GM23338 (cell line): ENCODE data around the gene LAP3. TPM values are rescaled to one million over a fixed set of nuclear protein-coding genes. Genes with fewer than 3 reads are reported as not detected.

ENCODE experiments used
- ATAC-seq: fragments of 200-7000 bp; cut with Tn5 transposase; 3 replicates; pipeline ENCODE4 v1.9.1; 2020
- DNase-seq: peaks from one replicate; pipeline ENCODE4 v3.0.0-alpha.2; 2015; ENCODE audit warnings: low spot score
- H2AFZ ChIP-seq: fragments of 200-600 bp; sonication (generic); 2 replicates; pipeline ENCODE4 v1.8.0; 2016; ENCODE audit warnings: antibody characterized with exemption, mild to moderate bottlenecking, moderate library complexity
- H3F3A ChIP-seq: fragments of 200-600 bp; sonication (generic); replicated peaks from 2 replicates; pipeline ENCODE4 v1.8.0; 2017; ENCODE audit warnings: antibody characterized with exemption, mixed run types, low read depth
- H3K27ac ChIP-seq: fragments of 200-600 bp; sonication (generic); 2 replicates; pipeline ENCODE4 v1.6.1; 2016; ENCODE audit warnings: low read depth
- H3K27me3 ChIP-seq: fragments of 200-600 bp; sonication (generic); 2 replicates; pipeline ENCODE4 v1.8.0; 2016; ENCODE audit warnings: mild to moderate bottlenecking, mixed run types, moderate library complexity; ENCODE audit not compliant: insufficient read depth
- H3K36me3 ChIP-seq: fragments of 200-600 bp; sonication (generic); 2 replicates; pipeline ENCODE4 v1.8.0; 2016; ENCODE audit warnings: mild to moderate bottlenecking; ENCODE audit not compliant: insufficient read depth
- H3K4me1 ChIP-seq: fragments of 200-600 bp; sonication (generic); 2 replicates; pipeline ENCODE4 v1.8.0; 2016; ENCODE audit warnings: mild to moderate bottlenecking, moderate library complexity; ENCODE audit not compliant: insufficient read depth
- H3K4me2 ChIP-seq: fragments of 200-600 bp; sonication (generic); 2 replicates; pipeline ENCODE4 v1.7.1; 2017; ENCODE audit warnings: mixed run types
- H3K4me3 ChIP-seq: fragments of 200-600 bp; sonication (generic); 2 replicates; pipeline ENCODE4 v1.6.1; 2016; ENCODE audit warnings: mixed run types
- H3K79me2 ChIP-seq: fragments of 200-600 bp; sonication (generic); replicated peaks from 2 replicates; pipeline ENCODE4 v1.8.0; 2017; ENCODE audit warnings: mild to moderate bottlenecking; ENCODE audit not compliant: insufficient read depth
- H3K9me2 ChIP-seq: fragments of 200-600 bp; sonication (generic); 2 replicates; pipeline ENCODE4 v1.8.0; 2017; ENCODE audit not compliant: insufficient read depth
- H4K20me1 ChIP-seq: fragments of 200-600 bp; sonication (generic); replicated peaks from 2 replicates; pipeline ENCODE4 v1.8.0; 2017; ENCODE audit warnings: mild to moderate bottlenecking; ENCODE audit not compliant: insufficient read depth
- H3K27ac Mint-ChIP-seq: 2 replicates; pipeline ENCODE4 v1.8.0; 2020; ENCODE audit warnings: inconsistent platforms, mild to moderate bottlenecking, moderate library complexity, mixed read lengths
- H3K27me3 Mint-ChIP-seq: 3 replicates; pipeline ENCODE4 v1.8.0; 2022; ENCODE audit warnings: low read depth, mild to moderate bottlenecking, moderate library complexity, mixed read lengths, inconsistent platforms; ENCODE audit not compliant: insufficient read depth, poor library complexity
- H3K36me3 Mint-ChIP-seq: 3 replicates; pipeline ENCODE4 v1.8.0; 2021; ENCODE audit warnings: low read depth, mild to moderate bottlenecking, inconsistent platforms, moderate library complexity, mixed read lengths
- H3K4me1 Mint-ChIP-seq: 3 replicates; pipeline ENCODE4 v1.8.0; 2020; ENCODE audit warnings: mild to moderate bottlenecking, inconsistent platforms, mixed read lengths
- H3K4me3 Mint-ChIP-seq: 3 replicates; pipeline ENCODE4 v1.8.0; 2021; ENCODE audit warnings: moderate library complexity, mild to moderate bottlenecking, inconsistent platforms, mixed read lengths
- H3K9me3 Mint-ChIP-seq: 3 replicates; pipeline ENCODE4 v1.8.0; 2020; ENCODE audit warnings: moderate library complexity, mild to moderate bottlenecking, inconsistent platforms, mixed read lengths
- CREB1 ChIP-seq: fragments of 250-450 bp; sonication (Bioruptor Pico); IDR thresholded peaks from 2 replicates; pipeline ENCODE4 v1.5.0; 2020; ENCODE audit warnings: low read depth, mild to moderate bottlenecking, moderate library complexity
- EZH2 ChIP-seq: fragments of 200-600 bp; sonication (generic); IDR thresholded peaks from one replicate; pipeline ENCODE4 v1.8.0; 2017; ENCODE audit warnings: antibody characterized with exemption, mild to moderate bottlenecking, low read depth; ENCODE audit not compliant: unreplicated experiment
- EZH2phosphoT487 ChIP-seq: fragments of 200-600 bp; sonication (generic); IDR thresholded peaks from one replicate; pipeline ENCODE4 v1.8.1; 2018; ENCODE audit warnings: antibody characterized with exemption; ENCODE audit not compliant: unreplicated experiment
- NANOG ChIP-seq: IDR thresholded peaks from 2 replicates; pipeline ENCODE4 v1.6.1; 2016; ENCODE audit warnings: antibody characterized with exemption, borderline replicate concordance
- REST ChIP-seq: IDR thresholded peaks from one replicate; pipeline ENCODE4 v1.6.1; 2018; ENCODE audit warnings: antibody characterized with exemption; ENCODE audit not compliant: unreplicated experiment
- ZNF114 ChIP-seq: fragments of 250-450 bp; sonication (Bioruptor Pico); IDR thresholded peaks from 2 replicates; pipeline ENCODE4 v1.5.0; 2020; ENCODE audit warnings: mild to moderate bottlenecking, moderate library complexity
- polyA plus RNA-seq: library from polyadenylated mRNA; unstranded; fragments of >200 nt; fragmentation: Nextera tagmentation; extraction: Ambion mirVana; gene quantifications from 2 replicates; pipeline ENCODE4 v1.2.1, GENCODE V29; 2016
- total RNA-seq: library from RNA; depleted of rRNA; stranded (reverse); fragments of >200 nt; shearing (Covaris generic); gene quantifications from 2 replicates; pipeline ENCODE4 v1.2.3, GENCODE V29; 2014
- TF ChIP-seq, protein P1 (sequence below): fragments of 250-450 bp; sonication (Bioruptor Pico); IDR thresholded peaks from 2 replicates; pipeline ENCODE4 v1.5.0; 2020; ENCODE audit warnings: mild to moderate bottlenecking, moderate library complexity

Gene LAP3
- total and polyA plus RNA-seq, 2 experiments from 2014 or later: 28.6 to 63.6 TPM

DNA sequence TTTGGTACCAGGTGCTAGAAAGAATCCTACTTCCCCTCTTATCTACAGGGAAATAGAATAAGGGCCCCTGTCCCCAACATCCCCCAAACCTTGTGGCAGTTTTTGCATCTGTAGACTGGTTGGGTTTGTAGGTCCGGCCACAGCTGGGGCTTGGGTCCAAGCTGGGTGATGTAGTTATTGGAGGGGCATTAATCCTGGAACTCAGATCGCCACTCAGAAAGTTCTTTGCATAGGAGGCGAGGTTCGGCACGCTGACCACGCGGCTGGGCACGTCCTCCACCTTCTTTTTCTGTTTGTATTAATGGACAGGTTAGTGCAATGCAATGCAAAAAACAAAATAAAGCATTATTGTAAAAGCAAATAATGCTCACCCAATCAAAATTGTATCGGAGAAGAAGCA, 56.6 kb downstream of the LAP3 start (continued):
- TF ChIP-seq, protein P1, sequence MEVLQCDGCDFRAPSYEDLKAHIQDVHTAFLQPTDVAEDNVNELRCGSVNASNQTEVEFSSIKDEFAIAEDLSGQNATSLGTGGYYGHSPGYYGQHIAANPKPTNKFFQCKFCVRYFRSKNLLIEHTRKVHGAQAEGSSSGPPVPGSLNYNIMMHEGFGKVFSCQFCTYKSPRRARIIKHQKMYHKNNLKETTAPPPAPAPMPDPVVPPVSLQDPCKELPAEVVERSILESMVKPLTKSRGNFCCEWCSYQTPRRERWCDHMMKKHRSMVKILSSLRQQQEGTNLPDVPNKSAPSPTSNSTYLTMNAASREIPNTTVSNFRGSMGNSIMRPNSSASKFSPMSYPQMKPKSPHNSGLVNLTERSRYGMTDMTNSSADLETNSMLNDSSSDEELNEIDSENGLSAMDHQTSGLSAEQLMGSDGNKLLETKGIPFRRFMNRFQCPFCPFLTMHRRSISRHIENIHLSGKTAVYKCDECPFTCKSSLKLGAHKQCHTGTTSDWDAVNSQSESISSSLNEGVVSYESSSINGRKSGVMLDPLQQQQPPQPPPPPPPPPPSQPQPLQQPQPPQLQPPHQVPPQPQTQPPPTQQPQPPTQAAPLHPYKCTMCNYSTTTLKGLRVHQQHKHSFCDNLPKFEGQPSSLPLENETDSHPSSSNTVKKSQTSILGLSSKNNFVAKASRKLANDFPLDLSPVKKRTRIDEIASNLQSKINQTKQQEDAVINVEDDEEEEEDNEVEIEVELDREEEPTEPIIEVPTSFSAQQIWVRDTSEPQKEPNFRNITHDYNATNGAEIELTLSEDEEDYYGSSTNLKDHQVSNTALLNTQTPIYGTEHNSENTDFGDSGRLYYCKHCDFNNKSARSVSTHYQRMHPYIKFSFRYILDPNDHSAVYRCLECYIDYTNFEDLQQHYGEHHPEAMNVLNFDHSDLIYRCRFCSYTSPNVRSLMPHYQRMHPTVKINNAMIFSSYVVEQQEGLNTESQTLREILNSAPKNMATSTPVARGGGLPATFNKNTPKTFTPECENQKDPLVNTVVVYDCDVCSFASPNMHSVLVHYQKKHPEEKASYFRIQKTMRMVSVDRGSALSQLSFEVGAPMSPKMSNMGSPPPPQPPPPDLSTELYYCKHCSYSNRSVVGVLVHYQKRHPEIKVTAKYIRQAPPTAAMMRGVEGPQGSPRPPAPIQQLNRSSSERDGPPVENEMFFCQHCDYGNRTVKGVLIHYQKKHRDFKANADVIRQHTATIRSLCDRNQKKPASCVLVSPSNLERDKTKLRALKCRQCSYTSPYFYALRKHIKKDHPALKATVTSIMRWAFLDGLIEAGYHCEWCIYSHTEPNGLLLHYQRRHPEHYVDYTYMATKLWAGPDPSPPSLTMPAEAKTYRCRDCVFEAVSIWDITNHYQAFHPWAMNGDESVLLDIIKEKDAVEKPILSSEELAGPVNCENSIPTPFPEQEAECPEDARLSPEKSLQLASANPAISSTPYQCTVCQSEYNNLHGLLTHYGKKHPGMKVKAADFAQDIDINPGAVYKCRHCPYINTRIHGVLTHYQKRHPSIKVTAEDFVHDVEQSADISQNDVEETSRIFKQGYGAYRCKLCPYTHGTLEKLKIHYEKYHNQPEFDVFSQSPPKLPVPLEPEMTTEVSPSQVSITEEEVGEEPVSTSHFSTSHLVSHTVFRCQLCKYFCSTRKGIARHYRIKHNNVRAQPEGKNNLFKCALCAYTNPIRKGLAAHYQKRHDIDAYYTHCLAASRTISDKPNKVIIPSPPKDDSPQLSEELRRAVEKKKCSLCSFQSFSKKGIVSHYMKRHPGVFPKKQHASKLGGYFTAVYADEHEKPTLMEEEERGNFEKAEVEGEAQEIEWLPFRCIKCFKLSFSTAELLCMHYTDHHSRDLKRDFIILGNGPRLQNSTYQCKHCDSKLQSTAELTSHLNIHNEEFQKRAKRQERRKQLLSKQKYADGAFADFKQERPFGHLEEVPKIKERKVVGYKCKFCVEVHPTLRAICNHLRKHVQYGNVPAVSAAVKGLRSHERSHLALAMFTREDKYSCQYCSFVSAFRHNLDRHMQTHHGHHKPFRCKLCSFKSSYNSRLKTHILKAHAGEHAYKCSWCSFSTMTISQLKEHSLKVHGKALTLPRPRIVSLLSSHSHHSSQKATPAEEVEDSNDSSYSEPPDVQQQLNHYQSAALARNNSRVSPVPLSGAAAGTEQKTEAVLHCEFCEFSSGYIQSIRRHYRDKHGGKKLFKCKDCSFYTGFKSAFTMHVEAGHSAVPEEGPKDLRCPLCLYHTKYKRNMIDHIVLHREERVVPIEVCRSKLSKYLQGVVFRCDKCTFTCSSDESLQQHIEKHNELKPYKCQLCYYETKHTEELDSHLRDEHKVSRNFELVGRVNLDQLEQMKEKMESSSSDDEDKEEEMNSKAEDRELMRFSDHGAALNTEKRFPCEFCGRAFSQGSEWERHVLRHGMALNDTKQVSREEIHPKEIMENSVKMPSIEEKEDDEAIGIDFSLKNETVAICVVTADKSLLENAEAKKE: no peak
- TF ChIP-seq EZH2 (no peak), NANOG (no peak)

DNA sequence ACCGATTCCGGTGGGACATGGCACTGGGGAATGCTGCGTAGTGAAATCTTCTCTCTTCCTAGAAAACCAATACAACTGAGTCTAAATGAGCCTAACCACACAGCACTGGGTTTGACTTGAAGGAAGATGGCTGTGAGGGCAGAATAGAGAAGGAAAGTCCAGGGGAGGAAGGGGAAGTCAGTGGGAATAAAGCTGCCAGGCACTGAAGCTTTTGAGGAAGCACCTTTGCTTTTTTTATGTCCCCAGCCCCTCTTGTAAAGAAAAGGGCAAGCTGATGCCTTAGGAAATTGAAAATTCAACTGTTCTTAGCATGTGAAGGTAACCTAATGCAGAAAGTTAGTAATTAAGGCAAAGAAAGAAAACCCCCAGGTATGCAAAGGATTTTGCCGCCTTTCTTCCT, 58.1 kb downstream of the LAP3 start:
- no peak for ATAC-seq
- Histone ChIP-seq H3K27ac (no peak overlapping the region), H3K4me3 (no peak overlapping the region), H2AFZ (no peak overlapping the region), H3K27me3 (no peaks in the 10 kb centered on the region), H3K36me3 (peaks cover 33% of the 10 kb centered on the region), H3F3A (peaks cover 13% of the 10 kb centered on the region; the same call in 1 of the 2 replicates), H3K9me2 (no peaks in the 10 kb centered on the region), H3K79me2 (peaks cover 20% of the 10 kb centered on the region), H3K4me2 (no peak overlapping the region), H3K4me1 (no peaks in the 10 kb centered on the region), H4K20me1 (peaks cover 30% of the 10 kb centered on the region)
- no peak for DNase-seq
- no peaks in the 10 kb centered on the region for H3K9me3 Mint-ChIP-seq
- H3K27ac Mint-ChIP-seq: no peak overlapping the region
- H3K4me3 Mint-ChIP-seq: no peak overlapping the region
- H3K27me3 Mint-ChIP-seq: peaks cover 11% of the 10 kb centered on the region
- peaks cover 42% of the 10 kb centered on the region for H3K36me3 Mint-ChIP-seq
- no peaks in the 10 kb centered on the region for H3K4me1 Mint-ChIP-seq
- TF ChIP-seq ZNF114 (CRISPR knock-in tag): no peak
- TF ChIP-seq EZH2phosphoT487: no peak
- no peak for TF ChIP-seq CREB1
- no peak for TF ChIP-seq REST
- no peak for TF ChIP-seq EZH2
